Cardiac fibroblast (primary cell): ENCODE measurements around the gene MYH9.

Experiments used
- DNase-seq, 2 donors: peaks; one replicate each; pipeline versions ENCODE4 v3.0.0 to v3.0.0-alpha.2; 2010; ENCODE audit warnings: low read depth in 2 of 2
- H3K4me3 ChIP-seq, 2 donors: replicated peaks in 1 of 2; 1 replicate in 1 of 2; 2 replicates in 1 of 2; pipeline ENCODE4 v1.5.1; 2011; ENCODE audit warnings: low read depth in 2 of 2, low read length in 2 of 2, mild to moderate bottlenecking in 2 of 2, moderate library complexity in 1 of 2
- CTCF ChIP-seq: IDR thresholded peaks from one replicate; pipeline ENCODE4 v1.5.1; 2011; ENCODE audit warnings: low read depth, mild to moderate bottlenecking, low read length, inconsistent platforms

Gene MYH9

GRCh38 chr22:36322602-36322915 is 65.2 kb downstream of the MYH9 start:
- H3K4me3 ChIP-seq: no peak overlapping the region
- no peak for TF ChIP-seq CTCF
- DNase-seq: no peak

GRCh38 chr22:36321797-36322601 is 65.8 kb downstream of the MYH9 start:
- H3K4me3 ChIP-seq: no peak overlapping the region
- no peak for DNase-seq
- no peak for TF ChIP-seq CTCF

- TF ChIP-seq CTCF: no peak
- no peak overlapping the region for H3K4me3 ChIP-seq
- no peak for DNase-seq
Observed at GRCh38 chr22:36320553-36320952, 67.2 kb downstream of the MYH9 start.

GRCh38 chr22:36319595-36320497 is 67.9 kb downstream of the MYH9 start:
- TF ChIP-seq CTCF: no peak
- DNase-seq: no peak
- H3K4me3 ChIP-seq: no peak overlapping the region

- no peak for TF ChIP-seq CTCF
- no peak overlapping the region for H3K4me3 ChIP-seq
- DNase-seq: no peak
Observed at GRCh38 chr22:36318442-36318841, 69.3 kb downstream of the MYH9 start.

- no peak overlapping the region for H3K4me3 ChIP-seq
- no peak for DNase-seq
- TF ChIP-seq CTCF: no peak
Observed at GRCh38 chr22:36317658-36318271, 70.0 kb downstream of the MYH9 start.
